ENCODE results near the gene CYP19A1. TPM values are rescaled to one million over a fixed set of nuclear protein-coding genes. Genes with fewer than 3 reads are reported as not detected.

The CYP19A1 gene
- total and polyA plus RNA-seq, 2 of the 8 experiments (the other 6 are each of a cell fraction or from before 2014, with no cell fraction given) = not detected

- Histone ChIP-seq H2BK20ac (ENCODE audit: low read length) (no peak overlapping the region), H2AK5ac (ENCODE audit: low read depth, low read length) (no peak overlapping the region), H2BK15ac (ENCODE audit: low read length) (no peak overlapping the region), H3K79me2 (ENCODE audit: control insufficient read depth in 1 of 2, insufficient read depth in 2 of 2, low read length in 2 of 2) (no peaks in the 10 kb centered on the region), H3K14ac (ENCODE audit: insufficient read length) (no peak overlapping the region), H3K4ac (replicated peaks; ENCODE audit: insufficient read length, low read depth, low read length) (no peak overlapping the region), H3K4me2 (ENCODE audit: insufficient read depth in 1 of 2, low read depth in 2 of 2, low read length in 2 of 2) (no peak overlapping the region), H2BK5ac (ENCODE audit: low read depth, low read length) (no peak overlapping the region), H3K4me3 (ENCODE audit: extremely low read depth in 1 of 4, insufficient read depth in 2 of 4, low read depth in 3 of 4, low read length in 4 of 4) (no peak overlapping the region), H3K23me2 (ENCODE audit: low read depth, low read length) (no peaks in the 10 kb centered on the region), H3K23ac (ENCODE audit: insufficient read length) (no peak overlapping the region), H3K36me3 (ENCODE audit: control insufficient read depth in 2 of 4, insufficient read depth in 4 of 4, low read length in 3 of 4) (no peaks in the 10 kb centered on the region), H3K27ac (ENCODE audit: low read depth, low read length) (no peak overlapping the region), H4K91ac (replicated peaks; ENCODE audit: insufficient read length, low read length) (no peak overlapping the region), H3K27me3 (replicated peaks in 1 of 4; ENCODE audit: control insufficient read depth in 3 of 4, extremely low read depth in 1 of 4, insufficient read depth in 3 of 4, low read length in 3 of 4) (no peaks in the 10 kb centered on the region; a peak in 1 of 7 replicates), H2AFZ (ENCODE audit: low read length) (no peak overlapping the region), H2BK12ac (ENCODE audit: low read depth, low read length) (no peak overlapping the region), H3K18ac (ENCODE audit: extremely low read depth, low read length) (no peak overlapping the region), H3K9ac (replicated peaks in 1 of 4; ENCODE audit: extremely low read depth in 1 of 4, low read depth in 3 of 4, low read length in 3 of 4) (no peak overlapping the region), H3K79me1 (ENCODE audit: low read depth, low read length) (no peaks in the 10 kb centered on the region), H2BK120ac (replicated peaks; ENCODE audit: low read depth, low read length) (no peak overlapping the region), H4K20me1 (replicated peaks in 1 of 2; ENCODE audit: control insufficient read depth in 1 of 2, insufficient read depth in 2 of 2, low read length in 2 of 2) (no peaks in the 10 kb centered on the region), H3K56ac (replicated peaks; ENCODE audit: insufficient read length, low read depth, low read length) (no peak overlapping the region), H3K4me1 (replicated peaks in 1 of 4; ENCODE audit: control insufficient read depth in 3 of 4, insufficient read depth in 4 of 4, low read length in 3 of 4) (peaks cover 0 to 2% (median 0%) of the 10 kb centered on the region in 4 experiments; a peak in 1 of 7 replicates), H4K5ac (ENCODE audit: insufficient read length, low read depth, low read length) (no peak overlapping the region), H4K8ac (ENCODE audit: extremely low read depth, insufficient read depth, low read length) (no peak overlapping the region), H3K9me3 (ENCODE audit: insufficient read depth in 2 of 2, low read depth in 1 of 2, low read length in 1 of 2) (no peaks in the 10 kb centered on the region)
- CTCF ChIA-PET (ENCODE audit: partially characterized antibody) = interaction anchor here (1.1 to 7.6 kb wide), 7 partner anchors 16 to 173 kb away, joined by 3 to 42 read pairs (median 6); no protein-coding TSS in a partner anchor
- FAIRE-seq = no peak
- no peak for DNase-seq (ENCODE audit: low read depth in 1 of 2, low spot score in 2 of 2)
- 94% methylated on average over 6 of the region's 6 CpGs; no CpG with 5 or more reads in 1 of the 2 experiments for WGBS, 2 experiments (ENCODE audit: extremely low coverage in 1 of 2, insufficient coverage in 1 of 2, insufficient read length in 1 of 2, insufficient replicate concordance in 2 of 2, low coverage in 1 of 2, low lambda C conversion rate in 2 of 2, missing lambda C conversion rate in 1 of 2)
- POLR2A ChIA-PET (ENCODE audit: partially characterized antibody) = no interaction called here
- TF ChIP-seq TAF7 (optimal IDR thresholded peaks at IDR 0.05; ENCODE audit: borderline replicate concordance, low read depth, low read length) (no peak), POLR2A (IDR thresholded peaks at IDR 0.05; ENCODE audit: control extremely low read depth in 1 of 2, low read depth in 2 of 2, low read length in 2 of 2) (no peak)
Measured at GRCh38 chr15:51365417-51365816, 27.0 kb upstream of the CYP19A1 start.
